ENCODE results near the gene TNFSF15. TPM values are rescaled to one million over a fixed set of nuclear protein-coding genes. Genes with fewer than 3 reads are reported as not detected.

Gene TNFSF15
- total RNA-seq, 6 experiments from 2014 or later: 0.02 to 0.21 (median 0.05) TPM; not detected in 1

DNA sequence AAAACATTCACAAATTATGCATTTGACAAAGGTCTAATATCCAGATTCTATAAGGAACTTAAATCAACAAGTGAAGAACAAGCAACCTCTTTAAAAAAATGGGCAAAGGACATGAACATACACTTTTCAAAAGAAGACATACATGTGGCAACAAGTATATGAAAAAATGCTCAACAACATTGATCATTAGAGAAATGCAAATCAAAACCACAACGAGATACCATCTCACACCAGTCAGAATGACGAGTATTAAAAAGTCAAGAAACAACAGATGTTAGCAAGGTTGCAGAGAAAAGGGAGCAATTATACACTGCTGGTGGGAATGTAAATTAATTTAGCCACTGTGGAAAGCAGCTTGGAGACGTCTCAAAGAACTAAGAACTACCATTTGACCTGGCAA lies 38.9 kb upstream of the TNFSF15 start:
- H3K36me3 Mint-ChIP-seq (ENCODE audit: low read depth): peaks cover 16% of the 10 kb centered on the region; the same call in 1 of the 2 replicates
- no peak overlapping the region for H3K27ac Mint-ChIP-seq
- DNase-seq: no peak
- peaks cover 15% of the 10 kb centered on the region; the same call in 1 of the 2 replicates for H3K9me3 Mint-ChIP-seq
- no peak overlapping the region for H3K4me3 Mint-ChIP-seq
- peaks cover 9% of the 10 kb centered on the region for H3K4me1 Mint-ChIP-seq (ENCODE audit: low read depth)
- no peaks in the 10 kb centered on the region; the same call in none of the 2 replicates for H3K27me3 Mint-ChIP-seq (ENCODE audit: insufficient read depth)
- TF ChIP-seq, protein P1, sequence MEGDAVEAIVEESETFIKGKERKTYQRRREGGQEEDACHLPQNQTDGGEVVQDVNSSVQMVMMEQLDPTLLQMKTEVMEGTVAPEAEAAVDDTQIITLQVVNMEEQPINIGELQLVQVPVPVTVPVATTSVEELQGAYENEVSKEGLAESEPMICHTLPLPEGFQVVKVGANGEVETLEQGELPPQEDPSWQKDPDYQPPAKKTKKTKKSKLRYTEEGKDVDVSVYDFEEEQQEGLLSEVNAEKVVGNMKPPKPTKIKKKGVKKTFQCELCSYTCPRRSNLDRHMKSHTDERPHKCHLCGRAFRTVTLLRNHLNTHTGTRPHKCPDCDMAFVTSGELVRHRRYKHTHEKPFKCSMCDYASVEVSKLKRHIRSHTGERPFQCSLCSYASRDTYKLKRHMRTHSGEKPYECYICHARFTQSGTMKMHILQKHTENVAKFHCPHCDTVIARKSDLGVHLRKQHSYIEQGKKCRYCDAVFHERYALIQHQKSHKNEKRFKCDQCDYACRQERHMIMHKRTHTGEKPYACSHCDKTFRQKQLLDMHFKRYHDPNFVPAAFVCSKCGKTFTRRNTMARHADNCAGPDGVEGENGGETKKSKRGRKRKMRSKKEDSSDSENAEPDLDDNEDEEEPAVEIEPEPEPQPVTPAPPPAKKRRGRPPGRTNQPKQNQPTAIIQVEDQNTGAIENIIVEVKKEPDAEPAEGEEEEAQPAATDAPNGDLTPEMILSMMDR (IDR thresholded peaks at IDR 0.05): no peak

DNA sequence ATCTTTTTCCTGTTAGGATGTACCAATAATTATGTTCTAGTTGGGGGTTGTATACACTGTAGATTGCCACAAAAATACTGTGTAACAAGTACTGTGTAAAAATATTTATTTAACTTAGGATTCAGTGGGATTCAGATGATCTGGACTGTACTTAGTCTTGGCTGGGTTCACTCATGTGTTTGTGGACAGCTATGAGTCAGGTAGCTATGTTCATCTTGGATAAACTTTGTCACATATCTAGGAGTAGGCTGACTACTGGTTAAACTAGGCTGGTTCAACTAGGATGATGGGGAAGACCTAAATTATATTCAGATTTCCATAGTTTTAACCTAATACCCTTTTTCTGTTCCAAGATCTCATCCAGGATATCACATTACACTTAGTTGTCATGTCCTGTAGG lies 32.1 kb upstream of the TNFSF15 start:
- H3K27ac Mint-ChIP-seq: no peak overlapping the region
- H3K27me3 Mint-ChIP-seq (ENCODE audit: insufficient read depth): peaks cover 3% of the 10 kb centered on the region
- H3K9me3 Mint-ChIP-seq: peaks cover 20% of the 10 kb centered on the region; the same call in 1 of the 2 replicates
- no peak overlapping the region for H3K4me3 Mint-ChIP-seq
- no peak for DNase-seq
- H3K4me1 Mint-ChIP-seq (ENCODE audit: low read depth): peaks cover 6% of the 10 kb centered on the region
- TF ChIP-seq, protein P1 (IDR thresholded peaks at IDR 0.05): no peak
- peaks cover 16% of the 10 kb centered on the region; the same call in 1 of the 2 replicates for H3K36me3 Mint-ChIP-seq (ENCODE audit: low read depth)

DNA sequence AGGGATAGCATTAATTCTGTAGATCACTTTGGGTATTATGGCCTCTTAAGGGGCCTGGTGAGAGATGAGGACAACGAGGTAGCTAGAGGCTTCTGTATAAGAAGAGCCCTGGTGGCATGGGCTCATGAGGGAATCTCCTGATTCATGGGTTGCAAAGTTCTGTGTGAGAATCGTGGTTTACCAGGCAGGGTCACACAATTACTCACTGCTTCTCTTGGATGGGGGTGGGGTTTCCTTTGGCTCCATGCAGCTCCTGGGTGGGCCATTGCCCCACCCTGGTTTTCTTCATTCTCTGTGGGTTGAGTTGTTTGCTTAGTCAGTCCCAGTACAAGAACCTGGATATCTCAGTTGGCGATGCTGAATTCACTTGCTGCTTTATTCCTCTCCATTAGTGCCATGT lies 30.9 kb upstream of the TNFSF15 start:
- Mint-ChIP-seq H3K27me3 (ENCODE audit: insufficient read depth) (peaks cover 3% of the 10 kb centered on the region), H3K27ac (no peak overlapping the region), H3K36me3 (ENCODE audit: low read depth) (peaks cover 9% of the 10 kb centered on the region; the same call in 1 of the 2 replicates), H3K4me3 (no peak overlapping the region), H3K9me3 (peaks cover 17% of the 10 kb centered on the region; the same call in 1 of the 2 replicates), H3K4me1 (ENCODE audit: low read depth) (peaks cover 6% of the 10 kb centered on the region)
- TF ChIP-seq, protein P1 (IDR thresholded peaks at IDR 0.05): no peak
- DNase-seq: no peak

DNA sequence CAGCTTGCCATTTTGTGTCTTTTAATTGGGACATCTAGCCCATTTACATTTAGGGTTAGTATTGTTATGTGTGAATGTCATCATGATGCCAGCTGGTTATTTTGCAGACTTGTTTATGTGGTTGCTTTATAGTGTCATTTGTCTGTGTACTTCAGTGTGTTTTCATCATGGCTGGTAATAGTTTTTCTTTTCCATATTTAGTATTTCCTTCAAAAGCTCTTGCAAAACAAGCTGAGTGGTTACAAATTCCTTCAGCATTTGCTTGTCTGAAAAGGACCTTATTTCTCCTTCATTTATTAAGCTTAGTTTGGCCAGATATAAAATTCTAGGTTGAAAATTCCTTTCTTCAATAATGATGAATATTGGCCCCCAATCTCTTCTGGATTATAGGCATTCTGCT lies 28.5 kb upstream of the TNFSF15 start:
- peaks cover 6% of the 10 kb centered on the region for H3K4me1 Mint-ChIP-seq (ENCODE audit: low read depth)
- TF ChIP-seq, protein P1 (IDR thresholded peaks at IDR 0.05): no peak
- no peak overlapping the region for H3K27ac Mint-ChIP-seq
- H3K36me3 Mint-ChIP-seq (ENCODE audit: low read depth): no peaks in the 10 kb centered on the region
- no peak for DNase-seq
- peaks cover 11% of the 10 kb centered on the region for H3K27me3 Mint-ChIP-seq (ENCODE audit: insufficient read depth)
- H3K9me3 Mint-ChIP-seq: peaks cover 4% of the 10 kb centered on the region; the same call in 1 of the 2 replicates
- no peak overlapping the region for H3K4me3 Mint-ChIP-seq

DNA sequence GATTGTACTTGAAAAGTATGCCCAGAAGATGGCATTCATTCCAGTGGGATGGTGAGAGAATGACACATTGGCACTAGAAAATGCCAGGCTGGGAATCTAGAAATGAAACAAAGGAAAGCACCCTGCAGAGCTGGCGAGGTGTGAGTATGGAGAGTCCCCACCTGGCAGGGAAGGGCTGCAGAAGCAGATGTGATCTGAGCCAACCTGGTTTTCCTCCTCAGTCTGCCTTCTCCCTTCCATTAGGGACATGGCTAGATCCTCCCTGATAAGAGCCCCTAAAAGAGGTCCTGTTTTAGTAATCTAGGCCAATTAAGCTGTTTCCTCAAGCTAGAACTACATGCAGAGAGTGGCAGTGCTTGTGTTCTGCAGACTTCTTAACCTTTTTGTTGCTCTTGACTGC lies 24.7 kb upstream of the TNFSF15 start:
- Mint-ChIP-seq H3K4me1 (ENCODE audit: low read depth) (no peaks in the 10 kb centered on the region), H3K27me3 (ENCODE audit: insufficient read depth) (peaks cover 25% of the 10 kb centered on the region), H3K4me3 (no peak overlapping the region), H3K27ac (no peak overlapping the region), H3K36me3 (ENCODE audit: low read depth) (no peaks in the 10 kb centered on the region; the same call in 1 of the 2 replicates), H3K9me3 (no peaks in the 10 kb centered on the region)
- DNase-seq: no peak
- TF ChIP-seq, protein P1 (IDR thresholded peaks at IDR 0.05): no peak
